CD4-positive, alpha-beta T cell (primary cell): Measurements from ENCODE around the gene UGT1A5. TPM values are rescaled to one million over a fixed set of nuclear protein-coding genes. Genes with fewer than 3 reads are reported as not detected.

ENCODE experiments used
- ATAC-seq: fragments of 200-7000 bp; cut with Tn5 transposase; one replicate; pipeline ENCODE4 v1.10.0; 2022; ENCODE audit warnings: mild to moderate bottlenecking; ENCODE audit not compliant: poor library complexity
- CTCF ChIA-PET: fragments of 350-600 bp; sonication (Branson Sonifier 250); formaldehyde crosslinking; loops from one replicate; lab custom pipeline; 2021; ENCODE audit warnings: antibody characterized with exemption, inconsistent platforms; lab: Charles Lee
- POLR2A ChIA-PET: fragments of 350-600 bp; sonication (Branson Sonifier 250); formaldehyde crosslinking; loops from one replicate; lab custom pipeline; 2021; ENCODE audit warnings: antibody characterized with exemption, inconsistent platforms; lab: Charles Lee
- DNase-seq, 14 experiments: peaks; one replicate each; pipeline ENCODE4 v3.0.0-alpha.2; 2013 to 2020; ENCODE audit warnings: mixed read lengths in 2 of 14
- H3K27ac ChIP-seq, 2 donors: one replicate each; pipeline versions ENCODE4 v1.5.1 to v1.7.0; 2013; ENCODE audit warnings: low read length in 2 of 2, low read depth in 1 of 2, mild to moderate bottlenecking in 1 of 2
- H3K27me3 ChIP-seq, 2 experiments: 1 replicate in 1 of 2; 2 replicates in 1 of 2; pipeline versions ENCODE4 v1.6.1 to v1.7.0; 2013; ENCODE audit warnings: low read length in 2 of 2, control low read depth in 1 of 2, mild to moderate bottlenecking in 1 of 2, moderate library complexity in 1 of 2; ENCODE audit not compliant: insufficient read depth in 2 of 2, control insufficient read depth in 1 of 2
- H3K36me3 ChIP-seq: one replicate; pipeline ENCODE4 v1.6.1; 2013; ENCODE audit warnings: low read length, control low read depth; ENCODE audit not compliant: insufficient read depth
- H3K4me1 ChIP-seq: one replicate; pipeline ENCODE4 v1.6.1; 2013; ENCODE audit warnings: low read length, control low read depth; ENCODE audit not compliant: insufficient read depth
- H3K4me3 ChIP-seq: one replicate; pipeline ENCODE4 v1.5.1; 2013; ENCODE audit warnings: mild to moderate bottlenecking, low read length, moderate library complexity
- H3K9me3 ChIP-seq, 2 experiments: 1 replicate in 1 of 2; 2 replicates in 1 of 2; pipeline versions ENCODE4 v1.6.1 to v1.7.0; 2013; ENCODE audit warnings: low read length in 2 of 2, mild to moderate bottlenecking in 2 of 2, control low read depth in 1 of 2, moderate library complexity in 1 of 2; ENCODE audit not compliant: control insufficient read depth in 1 of 2, insufficient read depth in 1 of 2
- H3K27ac Mint-ChIP-seq: one replicate; pipeline ENCODE4 v1.8.0; 2020; ENCODE audit warnings: mixed read lengths
- H3K27me3 Mint-ChIP-seq: one replicate; pipeline ENCODE4 v1.8.0; 2021; ENCODE audit warnings: mixed read lengths
- H3K36me3 Mint-ChIP-seq: one replicate; pipeline ENCODE4 v1.8.0; 2021; ENCODE audit warnings: low read depth, mixed read lengths
- H3K4me1 Mint-ChIP-seq: one replicate; pipeline ENCODE4 v1.8.0; 2021; ENCODE audit warnings: low read depth, mixed read lengths
- H3K4me3 Mint-ChIP-seq: one replicate; pipeline ENCODE4 v1.8.0; 2020; ENCODE audit warnings: mild to moderate bottlenecking, mixed read lengths
- H3K9me3 Mint-ChIP-seq: one replicate; pipeline ENCODE4 v1.8.0; 2020; ENCODE audit warnings: mixed read lengths
- intact Hi-C, 2 experiments: fragments of 100-400 bp; cut with DNase I in 1 of 2; cut with micrococcal nuclease in 1 of 2; formaldehyde crosslinking; loops; one replicate each; pipeline versions ENCODE4 v1.15.1 to v1.9.0; 2023 to 2025; cut with DNase I, micrococcal nuclease
- total RNA-seq, 174 experiments: library from RNA in 2 of 174; stranded (reverse) in 2 of 174; gene quantifications; one replicate each; pipeline ENCODE4 v1.2.3 and lab custom pipeline; 2021 to 2026
- TF ChIP-seq, protein P1 (sequence below): fragments of 200-600 bp; IDR thresholded peaks from one replicate; pipeline ENCODE4 v1.8.0; 2022; ENCODE audit warnings: antibody characterized with exemption, mild to moderate bottlenecking

UGT1A5 gene
- total RNA-seq, 2 experiments from 2014 or later = not detected

DNA sequence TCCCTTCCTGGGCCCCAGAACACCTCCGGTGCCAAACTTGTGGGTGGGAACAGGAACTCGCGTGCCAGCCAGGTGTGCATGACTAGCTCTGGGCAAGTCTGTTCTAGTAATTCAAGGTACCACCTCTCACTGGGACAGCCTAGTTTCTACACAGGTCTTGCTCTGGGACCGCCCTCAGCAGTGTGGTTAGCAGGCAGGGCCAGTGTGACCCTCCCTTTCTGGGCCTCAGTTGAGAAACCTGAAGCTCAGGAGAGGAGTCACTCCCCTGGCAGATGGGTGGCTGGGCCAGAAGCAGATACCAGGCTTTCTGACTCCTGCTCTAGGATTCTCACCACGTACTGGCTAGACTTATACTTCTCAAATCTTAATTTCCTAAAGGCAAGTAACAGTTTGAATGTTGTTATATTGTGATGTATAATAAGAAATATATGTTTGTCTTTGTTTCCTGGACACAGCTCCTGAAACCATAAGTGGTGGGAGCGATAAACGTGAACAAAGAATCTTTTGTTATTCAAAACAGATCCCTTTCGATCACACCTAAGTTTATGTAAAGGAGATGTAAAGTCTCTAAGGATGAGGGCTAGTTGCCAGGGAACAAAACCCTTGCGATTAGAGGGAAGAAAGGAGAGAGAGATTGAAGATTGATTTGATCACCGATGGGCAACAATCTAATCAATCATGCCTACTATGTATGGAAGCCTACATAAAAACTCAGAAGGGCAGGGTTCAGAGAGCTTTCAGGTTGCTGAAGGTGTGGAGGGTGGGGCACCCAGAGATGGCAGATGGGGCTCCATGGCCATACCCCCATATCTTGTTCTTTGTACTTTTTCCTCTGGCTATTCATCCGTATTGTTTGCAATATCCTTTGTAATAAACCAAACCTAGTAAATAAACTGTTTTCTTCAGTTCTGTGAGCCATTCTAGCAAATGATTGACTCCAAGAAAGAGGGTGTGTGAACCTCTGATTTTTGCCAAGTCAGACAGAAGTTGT, 21.0 kb upstream of the UGT1A5 start:
- Histone ChIP-seq H3K36me3 (no peaks in the 10 kb centered on the region), H3K4me3 (no peak overlapping the region), H3K9me3 (peaks cover 0 to 4% of the 10 kb centered on the region in 2 experiments), H3K27ac (no peak overlapping the region), H3K4me1 (no peaks in the 10 kb centered on the region), H3K27me3 (peaks cover 2 to 7% of the 10 kb centered on the region in 2 experiments)
- ChIA-PET CTCF (no interaction called here), POLR2A (no interaction called here)
- TF ChIP-seq, protein P1, sequence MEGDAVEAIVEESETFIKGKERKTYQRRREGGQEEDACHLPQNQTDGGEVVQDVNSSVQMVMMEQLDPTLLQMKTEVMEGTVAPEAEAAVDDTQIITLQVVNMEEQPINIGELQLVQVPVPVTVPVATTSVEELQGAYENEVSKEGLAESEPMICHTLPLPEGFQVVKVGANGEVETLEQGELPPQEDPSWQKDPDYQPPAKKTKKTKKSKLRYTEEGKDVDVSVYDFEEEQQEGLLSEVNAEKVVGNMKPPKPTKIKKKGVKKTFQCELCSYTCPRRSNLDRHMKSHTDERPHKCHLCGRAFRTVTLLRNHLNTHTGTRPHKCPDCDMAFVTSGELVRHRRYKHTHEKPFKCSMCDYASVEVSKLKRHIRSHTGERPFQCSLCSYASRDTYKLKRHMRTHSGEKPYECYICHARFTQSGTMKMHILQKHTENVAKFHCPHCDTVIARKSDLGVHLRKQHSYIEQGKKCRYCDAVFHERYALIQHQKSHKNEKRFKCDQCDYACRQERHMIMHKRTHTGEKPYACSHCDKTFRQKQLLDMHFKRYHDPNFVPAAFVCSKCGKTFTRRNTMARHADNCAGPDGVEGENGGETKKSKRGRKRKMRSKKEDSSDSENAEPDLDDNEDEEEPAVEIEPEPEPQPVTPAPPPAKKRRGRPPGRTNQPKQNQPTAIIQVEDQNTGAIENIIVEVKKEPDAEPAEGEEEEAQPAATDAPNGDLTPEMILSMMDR = no peak
- H3K4me1 Mint-ChIP-seq = no peaks in the 10 kb centered on the region
- no peaks in the 10 kb centered on the region for H3K9me3 Mint-ChIP-seq
- no peak overlapping the region for H3K27ac Mint-ChIP-seq
- H3K4me3 Mint-ChIP-seq = no peak overlapping the region
- no peaks in the 10 kb centered on the region for H3K36me3 Mint-ChIP-seq
- DNase-seq (no peak), ATAC-seq (no peak)
- peaks cover 6% of the 10 kb centered on the region for H3K27me3 Mint-ChIP-seq
- intact Hi-C loops = no loop called here

DNA sequence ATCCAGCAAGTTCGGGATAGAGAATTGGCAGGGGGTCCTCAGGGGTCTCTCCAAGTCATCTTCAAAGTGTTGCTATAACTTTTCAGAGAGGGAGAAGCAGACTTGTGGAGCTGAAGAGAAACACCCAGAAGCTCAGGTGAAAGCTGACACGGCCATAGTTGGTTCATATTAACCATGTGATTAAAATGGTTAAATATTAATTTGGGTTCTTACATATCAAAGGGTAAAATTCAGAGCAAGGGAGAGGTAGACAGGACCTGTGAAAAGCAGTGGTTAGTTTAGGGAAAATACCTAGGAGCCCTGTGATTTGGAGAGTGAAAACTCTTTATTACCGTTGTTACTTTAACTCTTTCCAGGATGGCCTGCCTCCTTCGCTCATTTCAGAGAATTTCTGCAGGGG, 20.1 kb upstream of the UGT1A5 start, which contains the start of gene UGT1A6:
Gene UGT1A6, plus strand, starts transcription at position 243 of the 400 bp plus-strand sequence. Its CDS starts 115 bp downstream, at position 358.
- intact Hi-C loops = no loop called here
- no peak for DNase-seq
- ATAC-seq = no peak
- no peaks in the 10 kb centered on the region for H3K9me3 Mint-ChIP-seq
- TF ChIP-seq, protein P1 = no peak
- ChIA-PET POLR2A (no interaction called here), CTCF (no interaction called here)
- H3K4me3 ChIP-seq = no peak within 1 kb of the TSS
- no peaks in the 10 kb centered on the region for H3K36me3 ChIP-seq
- H3K27me3 Mint-ChIP-seq = peaks cover 4% of the 10 kb centered on the region
- peaks cover 2 to 7% of the 10 kb centered on the region in 2 experiments for H3K27me3 ChIP-seq
- peaks cover 0 to 4% of the 10 kb centered on the region in 2 experiments for H3K9me3 ChIP-seq
- no peaks in the 10 kb centered on the region for H3K36me3 Mint-ChIP-seq
- H3K4me3 Mint-ChIP-seq = no peak within 1 kb of the TSS
- no peak within 1 kb of the TSS for H3K27ac ChIP-seq
- H3K4me1 ChIP-seq = no peaks in the 10 kb centered on the region
- no peaks in the 10 kb centered on the region for H3K4me1 Mint-ChIP-seq
- H3K27ac Mint-ChIP-seq = no peak within 1 kb of the TSS

DNA sequence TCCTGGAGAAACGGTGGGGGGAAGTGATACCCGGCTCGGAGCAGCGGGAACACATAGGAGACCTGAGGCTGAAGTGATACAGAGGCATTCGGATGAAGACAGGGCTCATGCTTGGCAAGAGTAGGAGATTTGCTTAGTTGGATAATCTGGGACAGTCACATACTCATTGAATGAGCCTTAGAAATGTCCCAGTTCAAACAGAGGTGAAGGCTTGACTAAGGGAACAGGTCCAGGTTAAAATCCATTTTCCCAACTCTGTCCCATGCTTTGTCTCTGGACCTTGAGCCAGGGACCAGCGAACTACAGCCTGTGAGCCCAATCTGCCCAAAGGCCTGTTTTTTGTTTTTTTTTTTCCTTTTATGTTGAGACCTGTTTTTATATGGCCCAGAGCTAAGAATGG, 18.7 kb upstream of the UGT1A5 start:
- peaks cover 0 to 4% of the 10 kb centered on the region in 2 experiments for H3K9me3 ChIP-seq
- Mint-ChIP-seq H3K27me3 (peaks cover 1% of the 10 kb centered on the region), H3K4me1 (no peaks in the 10 kb centered on the region), H3K27ac (no peak overlapping the region), H3K4me3 (no peak overlapping the region), H3K9me3 (no peaks in the 10 kb centered on the region), H3K36me3 (no peaks in the 10 kb centered on the region)
- no peak overlapping the region for H3K4me3 ChIP-seq
- ChIA-PET CTCF (no interaction called here), POLR2A (no interaction called here)
- ATAC-seq = no peak
- no peaks in the 10 kb centered on the region for H3K4me1 ChIP-seq
- intact Hi-C loops = no loop called here
- H3K27me3 ChIP-seq = peaks cover 3 to 5% of the 10 kb centered on the region in 2 experiments
- no peak for DNase-seq
- no peaks in the 10 kb centered on the region for H3K36me3 ChIP-seq
- H3K27ac ChIP-seq = no peak overlapping the region
- TF ChIP-seq, protein P1 = no peak
